Measurements from ENCODE around the gene SPATS2L.

SPATS2L gene

GRCh38 chr2:200258881-200259576 is 47.5 kb upstream of the SPATS2L start:
- Histone ChIP-seq H3K9me3 (ENCODE audit: control insufficient read depth, insufficient read depth, low read length) (no peaks in the 10 kb centered on the region), H3F3A (ENCODE audit: control insufficient read depth, insufficient read depth) (no peaks in the 10 kb centered on the region), H3K4me2 (ENCODE audit: low read length) (no peak overlapping the region), H3K27me3 (ENCODE audit: control insufficient read depth, low read length) (no peaks in the 10 kb centered on the region), H3K27ac (ENCODE audit: low read depth, low read length) (no peak overlapping the region), H3K9me2 (replicated peaks; ENCODE audit: control insufficient read depth, low read length) (no peaks in the 10 kb centered on the region), H3K36me3 (ENCODE audit: control insufficient read depth, low read length) (no peaks in the 10 kb centered on the region), H3K4me3 (ENCODE audit: low read length) (no peak overlapping the region), H3K79me2 (ENCODE audit: control insufficient read depth, low read length) (no peaks in the 10 kb centered on the region), H3K4me1 (ENCODE audit: control insufficient read depth, low read length) (no peaks in the 10 kb centered on the region), H4K20me1 (ENCODE audit: control insufficient read depth, insufficient read depth, low read depth, low read length) (no peaks in the 10 kb centered on the region)
- TF ChIP-seq EZH2phosphoT487 (IDR thresholded peaks at IDR 0.05; ENCODE audit: borderline replicate concordance, low read length): no peak
- TF ChIP-seq, protein P1, sequence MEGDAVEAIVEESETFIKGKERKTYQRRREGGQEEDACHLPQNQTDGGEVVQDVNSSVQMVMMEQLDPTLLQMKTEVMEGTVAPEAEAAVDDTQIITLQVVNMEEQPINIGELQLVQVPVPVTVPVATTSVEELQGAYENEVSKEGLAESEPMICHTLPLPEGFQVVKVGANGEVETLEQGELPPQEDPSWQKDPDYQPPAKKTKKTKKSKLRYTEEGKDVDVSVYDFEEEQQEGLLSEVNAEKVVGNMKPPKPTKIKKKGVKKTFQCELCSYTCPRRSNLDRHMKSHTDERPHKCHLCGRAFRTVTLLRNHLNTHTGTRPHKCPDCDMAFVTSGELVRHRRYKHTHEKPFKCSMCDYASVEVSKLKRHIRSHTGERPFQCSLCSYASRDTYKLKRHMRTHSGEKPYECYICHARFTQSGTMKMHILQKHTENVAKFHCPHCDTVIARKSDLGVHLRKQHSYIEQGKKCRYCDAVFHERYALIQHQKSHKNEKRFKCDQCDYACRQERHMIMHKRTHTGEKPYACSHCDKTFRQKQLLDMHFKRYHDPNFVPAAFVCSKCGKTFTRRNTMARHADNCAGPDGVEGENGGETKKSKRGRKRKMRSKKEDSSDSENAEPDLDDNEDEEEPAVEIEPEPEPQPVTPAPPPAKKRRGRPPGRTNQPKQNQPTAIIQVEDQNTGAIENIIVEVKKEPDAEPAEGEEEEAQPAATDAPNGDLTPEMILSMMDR (IDR thresholded peaks at IDR 0.05; ENCODE audit: low read depth, low read length, poor library complexity, severe bottlenecking): no peak

DNA sequence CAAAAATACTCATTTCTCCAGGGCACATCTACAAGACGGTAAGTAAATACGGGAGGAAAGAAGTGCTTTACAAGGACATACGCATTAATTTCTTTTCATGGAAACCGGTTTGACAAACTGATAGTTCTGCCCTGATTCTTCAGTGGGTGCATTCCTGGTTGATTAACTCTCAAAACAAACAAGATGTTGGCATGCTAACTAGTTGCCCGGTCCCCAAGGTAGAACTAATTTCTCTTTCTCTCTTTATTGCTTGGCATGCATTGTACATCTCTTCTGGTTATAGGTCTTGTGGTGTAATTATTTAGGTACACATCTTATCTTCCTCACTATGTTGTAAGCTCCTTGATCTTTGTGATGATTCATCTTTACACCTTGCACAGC is 46.9 kb upstream of the SPATS2L start:
- Histone ChIP-seq H4K20me1 (ENCODE audit: control insufficient read depth, insufficient read depth, low read depth, low read length) (no peaks in the 10 kb centered on the region), H3K79me2 (ENCODE audit: control insufficient read depth, low read length) (no peaks in the 10 kb centered on the region), H3K4me3 (ENCODE audit: low read length) (no peak overlapping the region), H3K4me1 (ENCODE audit: control insufficient read depth, low read length) (no peaks in the 10 kb centered on the region), H3F3A (ENCODE audit: control insufficient read depth, insufficient read depth) (no peaks in the 10 kb centered on the region), H3K4me2 (ENCODE audit: low read length) (no peak overlapping the region), H3K27ac (ENCODE audit: low read depth, low read length) (no peak overlapping the region), H3K9me2 (replicated peaks; ENCODE audit: control insufficient read depth, low read length) (no peaks in the 10 kb centered on the region), H3K27me3 (ENCODE audit: control insufficient read depth, low read length) (no peaks in the 10 kb centered on the region), H3K9me3 (ENCODE audit: control insufficient read depth, insufficient read depth, low read length) (no peaks in the 10 kb centered on the region), H3K36me3 (ENCODE audit: control insufficient read depth, low read length) (no peaks in the 10 kb centered on the region)
- TF ChIP-seq, protein P1 (IDR thresholded peaks at IDR 0.05; ENCODE audit: low read depth, low read length, poor library complexity, severe bottlenecking): no peak
- no peak for TF ChIP-seq EZH2phosphoT487 (IDR thresholded peaks at IDR 0.05; ENCODE audit: borderline replicate concordance, low read length)

- Histone ChIP-seq H3K4me1 (ENCODE audit: control insufficient read depth, low read length) (no peaks in the 10 kb centered on the region), H3K9me3 (ENCODE audit: control insufficient read depth, insufficient read depth, low read length) (no peaks in the 10 kb centered on the region), H3K4me2 (ENCODE audit: low read length) (no peak overlapping the region), H3K27ac (ENCODE audit: low read depth, low read length) (no peak overlapping the region), H3K4me3 (ENCODE audit: low read length) (no peak overlapping the region), H3K27me3 (ENCODE audit: control insufficient read depth, low read length) (no peaks in the 10 kb centered on the region), H3K79me2 (ENCODE audit: control insufficient read depth, low read length) (no peaks in the 10 kb centered on the region), H3K36me3 (ENCODE audit: control insufficient read depth, low read length) (no peaks in the 10 kb centered on the region), H3K9me2 (replicated peaks; ENCODE audit: control insufficient read depth, low read length) (no peaks in the 10 kb centered on the region), H4K20me1 (ENCODE audit: control insufficient read depth, insufficient read depth, low read depth, low read length) (no peaks in the 10 kb centered on the region), H3F3A (ENCODE audit: control insufficient read depth, insufficient read depth) (no peaks in the 10 kb centered on the region)
- TF ChIP-seq EZH2phosphoT487 (IDR thresholded peaks at IDR 0.05; ENCODE audit: borderline replicate concordance, low read length): no peak
- TF ChIP-seq, protein P1 (IDR thresholded peaks at IDR 0.05; ENCODE audit: low read depth, low read length, poor library complexity, severe bottlenecking): no peak
These were observed 44.4 kb upstream of the SPATS2L start for GRCh38 chr2:200262047-200262446.
